K562 (cell line): Measurements from ENCODE around the gene MSRB2. TPM values are rescaled to one million over a fixed set of nuclear protein-coding genes. Genes with fewer than 3 reads are reported as not detected.

Experiments used
- ATAC-seq: fragments of 200-7000 bp; cut with Tn5 transposase; 3 replicates; pipeline ENCODE4 v1.9.1; 2020; ENCODE audit warnings: moderate library complexity
- BruUV-seq: library from RNA; stranded (reverse); fragments of 400-500 nt; replicated peaks from 2 replicates; lab custom pipeline; 2021; lab: Mats Ljungman, UMichigan
- CTCF ChIA-PET: fragments of 300-600 bp; formaldehyde crosslinking; extraction: SDS; loops from one replicate; lab custom pipeline; 2021; ENCODE audit warnings: low intra/inter-chr PET ratio; lab: Yijun Ruan, JAX
- POLR2A ChIA-PET: fragments of 300-600, 350-650 bp; sonication (Branson Sonifier 250); formaldehyde crosslinking; extraction: SDS; loops from one replicate; lab custom pipeline; 2021; ENCODE audit warnings: antibody characterized with exemption, inconsistent platforms; lab: Yijun Ruan, JAX
- DNase-seq, 4 experiments: peaks; one replicate each; pipeline versions ENCODE4 v3.0.0 to v3.0.0-alpha.2; 2011 to 2018; ENCODE audit warnings: low spot score in 3 of 4, mixed read lengths in 3 of 4; ENCODE audit errors: extremely low read depth in 1 of 4
- FAIRE-seq: peaks from 2 replicates; lab custom pipeline; 2011; peaks lifted over from hg19 to GRCh38; lab: Jason Lieb, UNC
- H2AFZ ChIP-seq: 2 replicates; pipeline ENCODE4 v1.6.0; 2011; ENCODE audit warnings: low read depth, low read length, control low read depth, inconsistent platforms
- H3K27ac ChIP-seq: fragments of 200-600 bp; 3 replicates; pipeline ENCODE4 v1.8.0; 2011; ENCODE audit warnings: low read depth, mild to moderate bottlenecking, control low read depth, inconsistent platforms, low read length, moderate library complexity, mixed read lengths; ENCODE audit errors: extremely low read depth
- H3K27me3 ChIP-seq, 2 experiments: fragments of 300-600 bp in 1 of 2; 2 replicates in 1 of 2; 3 replicates in 1 of 2; pipeline versions ENCODE4 v1.6.0 to v1.8.0; 2011; ENCODE audit warnings: inconsistent platforms in 2 of 2, low read length in 2 of 2, mild to moderate bottlenecking in 1 of 2, mixed read lengths in 1 of 2, moderate library complexity in 1 of 2; ENCODE audit not compliant: control insufficient read depth in 2 of 2, insufficient read depth in 2 of 2
- H3K36me3 ChIP-seq: fragments of 300-600 bp; 3 replicates; pipeline ENCODE4 v1.8.0; 2011; ENCODE audit warnings: mild to moderate bottlenecking, low read length, inconsistent platforms; ENCODE audit not compliant: control insufficient read depth, insufficient read depth
- H3K4me1 ChIP-seq, 2 experiments: fragments of 200-600 bp in 1 of 2; replicated peaks in 1 of 2; 2 replicates in 1 of 2; 3 replicates in 1 of 2; pipeline versions ENCODE4 v1.5.1 to v1.8.0; 2011; ENCODE audit warnings: inconsistent platforms in 2 of 2, low read length in 2 of 2, mild to moderate bottlenecking in 1 of 2, mixed read lengths in 1 of 2, moderate library complexity in 1 of 2; ENCODE audit not compliant: control insufficient read depth in 2 of 2, insufficient read depth in 2 of 2
- H3K4me2 ChIP-seq: 2 replicates; pipeline ENCODE4 v1.6.1; 2011; ENCODE audit warnings: low read length, control low read depth, inconsistent platforms, mixed read lengths; ENCODE audit not compliant: insufficient read depth
- H3K4me3 ChIP-seq: fragments of 200-600 bp; sonication (generic), shearing (Covaris generic); 2 replicates; pipeline ENCODE4 v1.5.1; 2016; ENCODE audit warnings: control low read depth, inconsistent platforms
- H3K79me2 ChIP-seq: fragments of 200-600 bp; 3 replicates; pipeline ENCODE4 v1.8.0; 2011; ENCODE audit warnings: low read length, inconsistent platforms; ENCODE audit not compliant: control insufficient read depth, insufficient read depth
- H3K9ac ChIP-seq, 2 experiments: 2 replicates each; pipeline versions ENCODE4 v1.6.0 to v1.6.1; 2011; ENCODE audit warnings: low read depth in 2 of 2, low read length in 2 of 2, control low read depth in 1 of 2, inconsistent platforms in 1 of 2, mild to moderate bottlenecking in 1 of 2, mixed read lengths in 1 of 2; ENCODE audit not compliant: insufficient read depth in 1 of 2
- H3K9me1 ChIP-seq: one replicate; pipeline ENCODE4 v1.6.0; 2011; ENCODE audit warnings: inconsistent platforms, mild to moderate bottlenecking, low read length, moderate library complexity; ENCODE audit not compliant: control insufficient read depth, insufficient read depth
- H3K9me3 ChIP-seq: replicated peaks from 2 replicates; pipeline ENCODE4 v1.5.1; 2011; ENCODE audit warnings: low read depth, low read length, inconsistent platforms; ENCODE audit not compliant: control insufficient read depth, insufficient read depth
- H4K20me1 ChIP-seq: replicated peaks from 2 replicates; pipeline ENCODE4 v1.6.1; 2011; ENCODE audit warnings: low read length, inconsistent platforms, mixed read lengths; ENCODE audit not compliant: control insufficient read depth, insufficient read depth
- ATF6 ChIP-seq: sonication (generic); formaldehyde crosslinking; IDR thresholded peaks from 2 replicates; pipeline ENCODE4 v1.4.0; 2020; ENCODE audit warnings: mild to moderate bottlenecking, missing genetic modification reagents
- CEBPG ChIP-seq, 3 experiments: fragments of 200-800 bp in 1 of 3; sonication (Bioruptor generic) in 1 of 3; sonication (generic) in 1 of 3; formaldehyde crosslinking in 1 of 3; IDR thresholded peaks in 2 of 3; conservative IDR thresholded peaks in 1 of 3; 2 replicates each; pipeline versions ENCODE4 v1.6.1 to v1.8.0; 2016 to 2022; ENCODE audit warnings: missing compliant biosample characterization in 2 of 3, missing genetic modification characterization in 2 of 3, mild to moderate bottlenecking in 1 of 3, missing genetic modification reagents in 1 of 3
- CGGBP1 ChIP-seq: fragments of 250-450 bp; sonication (Bioruptor Pico); IDR thresholded peaks from 2 replicates; pipeline ENCODE4 v1.9.0; 2021; ENCODE audit warnings: mild to moderate bottlenecking
- E2F8 ChIP-seq: fragments of 450-650 bp; IDR thresholded peaks from 2 replicates; pipeline ENCODE4 v1.7.1; 2018; ENCODE audit warnings: mild to moderate bottlenecking, low read depth; ENCODE audit not compliant: partially characterized antibody
- ETV6 ChIP-seq, 3 experiments: fragments of 150-350 bp in 1 of 3; sonication (generic) in 1 of 3; formaldehyde crosslinking in 1 of 3; IDR thresholded peaks; 2 replicates each; pipeline versions ENCODE4 v1.6.1 to v1.8.0; 2014 to 2022; ENCODE audit warnings: borderline replicate concordance in 2 of 3, low read depth in 2 of 3, antibody characterized with exemption in 1 of 3, low read length in 1 of 3, mild to moderate bottlenecking in 1 of 3, missing genetic modification reagents in 1 of 3
- ZBTB8A ChIP-seq: fragments of 450-650 bp; IDR thresholded peaks from 2 replicates; pipeline ENCODE4 v1.6.1; 2018; ENCODE audit warnings: mild to moderate bottlenecking, moderate library complexity; ENCODE audit not compliant: partially characterized antibody
- ZNF124 ChIP-seq: sonication (generic); formaldehyde crosslinking; IDR thresholded peaks from 2 replicates; pipeline ENCODE4 v1.8.1; 2022; ENCODE audit warnings: missing genetic modification reagents
- ZNF232 ChIP-seq: sonication (generic); formaldehyde crosslinking; IDR thresholded peaks from 2 replicates; pipeline ENCODE4 v1.8.0; 2022; ENCODE audit warnings: mild to moderate bottlenecking, missing genetic modification reagents
- ZNF668 ChIP-seq: fragments of 250-450 bp; sonication (Bioruptor Pico); IDR thresholded peaks from 2 replicates; pipeline ENCODE4 v1.8.0; 2022; ENCODE audit warnings: mild to moderate bottlenecking, inconsistent platforms
- WGBS: fragments of 100-300 bp; shearing (Covaris generic); methylation state at CpG from one replicate; pipeline ENCODE4 v1.1.6; 2016; ENCODE audit warnings: low coverage, mixed read lengths; ENCODE audit not compliant: insufficient coverage; ENCODE audit errors: missing lambda C conversion rate; 5-methylcytosine and 5-hydroxymethylcytosine counted together
- in situ Hi-C: fragments of 300-500 bp; cut with MboI; formaldehyde crosslinking; loops from 4 replicates; pipeline ENCODE4 v1.15.0; 2018; ENCODE audit warnings: inconsistent platforms, mixed read lengths
- intact Hi-C: fragments of 100-400 bp; cut with micrococcal nuclease; formaldehyde crosslinking; loops from 2 replicates; pipeline ENCODE4 v1.14.2; 2022
- polyA plus RNA-seq, 8 experiments: library from polyadenylated mRNA; depleted of rRNA in 4 of 8; stranded (reverse) in 5 of 8; unstranded in 3 of 8; fragments of >200 nt; fragmentation: Nextera tagmentation in 2 of 8; fragmentation: Illumina TruSeq in 1 of 8; extraction: Ambion mirVana in 2 of 8; extraction: Trizol in 1 of 8; gene quantifications; 2 replicates each; pipeline versions ENCODE4 v1.2.1 to v1.2.3, GENCODE V29; 2011 to 2014; ENCODE audit warnings: inconsistent platforms in 1 of 8, missing spikeins in 1 of 8
- total RNA-seq, 7 experiments: library from RNA; depleted of rRNA in 6 of 7; stranded (reverse); fragments of >200 nt in 6 of 7; fragmentation: Illumina TruSeq in 2 of 7; extraction: Trizol in 2 of 7; gene quantifications; 2 replicates each; pipeline versions ENCODE4 v1.2.1 to v1.2.3, GENCODE V29; 2011 to 2021; ENCODE audit warnings: low replicate concordance in 1 of 7

Gene MSRB2
- total and polyA plus RNA-seq, 9 of the 15 experiments (the other 6 are each of a cell fraction or from before 2014, with no cell fraction given): 1.5 to 22.3 (median 5.9) TPM

GRCh38 chr10:23078114-23078513 is 17.3 kb upstream of the MSRB2 start:
- peaks cover 0 to 4% of the 10 kb centered on the region in 2 experiments; a peak in 1 of 5 replicates for H3K27me3 ChIP-seq
- H3K9me1 ChIP-seq: no peaks in the 10 kb centered on the region
- no peak overlapping the region for H3K27ac ChIP-seq
- DNase-seq (no peak), FAIRE-seq (no peak), ATAC-seq (no peak)
- 18% methylated on average over 2 of the region's 2 CpGs for WGBS
- in situ Hi-C loops (no loop called here), intact Hi-C loops (no loop called here)
- POLR2A ChIA-PET: no interaction called here
- no peaks in the 10 kb centered on the region for H3K79me2 ChIP-seq
- H2AFZ ChIP-seq: no peak overlapping the region
- H3K4me2 ChIP-seq: no peak overlapping the region
- no TSS peak for BruUV-seq
- H3K4me1 ChIP-seq: no peaks in the 10 kb centered on the region
- CTCF ChIA-PET: no interaction called here
- H3K36me3 ChIP-seq: no peaks in the 10 kb centered on the region
- H4K20me1 ChIP-seq: no peaks in the 10 kb centered on the region
- no peaks in the 10 kb centered on the region for H3K9me3 ChIP-seq
- no peak overlapping the region for H3K9ac ChIP-seq
- no peak overlapping the region for H3K4me3 ChIP-seq
- TF ChIP-seq ZNF232: no peak
- TF ChIP-seq CEBPG (CRISPR knock-in tag; IDR thresholded peaks at IDR 0.05): no peak
- no peak for TF ChIP-seq CEBPG (tag; conservative IDR thresholded peaks at IDR 0.05 in 1 of 2, IDR thresholded peaks at IDR 0.05 in 1 of 2)
- TF ChIP-seq ZNF668 (CRISPR knock-in tag): no peak
- TF ChIP-seq CGGBP1: no peak
- no peak for TF ChIP-seq ZBTB8A
- TF ChIP-seq E2F8: no peak
- no peak for TF ChIP-seq ATF6 (CRISPR knock-in tag)
- no peak for TF ChIP-seq ETV6 (IDR thresholded peaks at IDR 0.05; ENCODE audit: borderline replicate concordance in 1 of 2, low read depth in 2 of 2, low read length in 1 of 2)
- TF ChIP-seq ETV6 (CRISPR knock-in tag; IDR thresholded peaks at IDR 0.05; ENCODE audit: borderline replicate concordance): no peak
- TF ChIP-seq ZNF124 (CRISPR knock-in tag): no peak
